ENCODE results near the gene BICC1.

The BICC1 gene

GRCh38 chr10:58715061-58715460 lies 202.4 kb downstream of the BICC1 start:
- Histone ChIP-seq H3K27me3 (ENCODE audit: insufficient read depth, poor library complexity, severe bottlenecking) (no peaks in the 10 kb centered on the region), H3K27ac (replicated peaks) (no peak overlapping the region), H3K4me3 (replicated peaks; ENCODE audit: insufficient read depth, low read length) (no peak overlapping the region)
- TF ChIP-seq REST (IDR thresholded peaks at IDR 0.05; ENCODE audit: insufficient replicate concordance, low read depth) (no peak), CTCF (IDR thresholded peaks at IDR 0.05; ENCODE audit: insufficient read depth, low read length) (no peak), GABPA (IDR thresholded peaks at IDR 0.05; ENCODE audit: low read depth) (no peak), SPI1 (IDR thresholded peaks at IDR 0.05; ENCODE audit: borderline replicate concordance, low read depth) (no peak), POLR2AphosphoS5 (IDR thresholded peaks at IDR 0.05; ENCODE audit: low read depth) (no peak)
- DNase-seq (ENCODE audit: low read depth in 1 of 2, low spot score in 1 of 2), result no peak

GRCh38 chr10:58718596-58718995 lies 205.9 kb downstream of the BICC1 start:
- Histone ChIP-seq H3K27me3 (ENCODE audit: insufficient read depth, poor library complexity, severe bottlenecking) (no peaks in the 10 kb centered on the region), H3K27ac (replicated peaks) (no peak overlapping the region), H3K4me3 (replicated peaks; ENCODE audit: insufficient read depth, low read length) (no peak overlapping the region)
- no peak for DNase-seq (ENCODE audit: low read depth in 1 of 2, low spot score in 1 of 2)
- no peak for TF ChIP-seq POLR2AphosphoS5 (IDR thresholded peaks at IDR 0.05; ENCODE audit: low read depth)
- TF ChIP-seq REST (IDR thresholded peaks at IDR 0.05; ENCODE audit: insufficient replicate concordance, low read depth), result no peak
- TF ChIP-seq GABPA (IDR thresholded peaks at IDR 0.05; ENCODE audit: low read depth), result no peak
- TF ChIP-seq CTCF (IDR thresholded peaks at IDR 0.05; ENCODE audit: insufficient read depth, low read length), result no peak
- no peak for TF ChIP-seq SPI1 (IDR thresholded peaks at IDR 0.05; ENCODE audit: borderline replicate concordance, low read depth)

DNA sequence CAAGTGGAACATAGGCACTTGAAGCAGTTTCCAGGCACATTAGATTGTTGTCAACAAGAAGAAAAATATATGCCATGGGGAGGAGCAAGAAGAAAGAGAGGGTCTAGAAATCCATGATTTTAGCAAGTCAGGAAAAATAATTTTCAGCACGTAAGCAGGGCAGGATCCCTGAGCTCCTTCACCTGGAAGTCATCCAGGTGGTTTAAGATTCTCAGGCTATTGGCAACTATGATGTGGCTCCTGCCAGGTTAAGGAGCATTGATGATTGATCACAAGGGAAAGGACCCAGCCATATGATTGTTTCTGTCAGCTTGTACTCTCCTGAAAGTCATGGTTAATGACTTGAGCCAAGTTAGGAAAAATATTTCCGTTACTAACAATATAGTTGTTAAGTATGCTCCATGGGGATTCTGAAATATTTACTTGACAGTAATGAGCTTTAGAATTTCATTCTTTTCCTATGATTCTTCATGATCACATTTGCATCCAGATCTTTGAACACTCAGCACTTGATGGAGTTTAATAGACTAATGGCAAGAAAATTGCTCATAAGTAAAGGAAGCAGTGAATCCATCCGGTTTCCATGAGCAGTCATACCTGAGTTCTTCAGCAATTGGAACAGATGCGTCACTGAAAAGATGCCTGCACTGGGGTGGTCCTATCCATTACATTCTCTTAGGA lies 209.1 kb downstream of the BICC1 start:
- no peak for TF ChIP-seq POLR2AphosphoS5 (IDR thresholded peaks at IDR 0.05; ENCODE audit: low read depth)
- no peak for TF ChIP-seq REST (IDR thresholded peaks at IDR 0.05; ENCODE audit: insufficient replicate concordance, low read depth)
- no peak for TF ChIP-seq GABPA (IDR thresholded peaks at IDR 0.05; ENCODE audit: low read depth)
- no peak for TF ChIP-seq CTCF (IDR thresholded peaks at IDR 0.05; ENCODE audit: insufficient read depth, low read length)
- no peak for TF ChIP-seq SPI1 (IDR thresholded peaks at IDR 0.05; ENCODE audit: borderline replicate concordance, low read depth)
- DNase-seq (ENCODE audit: low read depth in 1 of 2, low spot score in 1 of 2), result no peak
- no peak overlapping the region for H3K4me3 ChIP-seq (replicated peaks; ENCODE audit: insufficient read depth, low read length)
- H3K27ac ChIP-seq (replicated peaks), result no peak overlapping the region
- H3K27me3 ChIP-seq (ENCODE audit: insufficient read depth, poor library complexity, severe bottlenecking), result no peaks in the 10 kb centered on the region

Measured in HL-60 (cell line).